T47D (cell line): ENCODE results near the gene ATG4C.
"Not testable (repeated sequence)": the region's sequence is repeated elsewhere in the genome, so short reads cannot be mapped to it uniquely, and the experiment has no call there.

Experiments used
- DNase-seq, 2 experiments: peaks; one replicate each; pipeline versions ENCODE4 v3.0.0 to v3.0.0-alpha.2; 2011 to 2012; ENCODE audit warnings: low read depth in 1 of 2, low spot score in 1 of 2
- JUND ChIP-seq: IDR thresholded peaks from 2 replicates; pipeline ENCODE4 v1.6.1; 2012; ENCODE audit warnings: low read depth
- in situ Hi-C: cut with HindIII; loops from 2 replicates; pipeline ENCODE4 v1.10.0; 2016; ENCODE audit warnings: low sequenced_read_pairs, low pct_unique_long_range_greater_than_20kb

ATG4C gene, protein sequence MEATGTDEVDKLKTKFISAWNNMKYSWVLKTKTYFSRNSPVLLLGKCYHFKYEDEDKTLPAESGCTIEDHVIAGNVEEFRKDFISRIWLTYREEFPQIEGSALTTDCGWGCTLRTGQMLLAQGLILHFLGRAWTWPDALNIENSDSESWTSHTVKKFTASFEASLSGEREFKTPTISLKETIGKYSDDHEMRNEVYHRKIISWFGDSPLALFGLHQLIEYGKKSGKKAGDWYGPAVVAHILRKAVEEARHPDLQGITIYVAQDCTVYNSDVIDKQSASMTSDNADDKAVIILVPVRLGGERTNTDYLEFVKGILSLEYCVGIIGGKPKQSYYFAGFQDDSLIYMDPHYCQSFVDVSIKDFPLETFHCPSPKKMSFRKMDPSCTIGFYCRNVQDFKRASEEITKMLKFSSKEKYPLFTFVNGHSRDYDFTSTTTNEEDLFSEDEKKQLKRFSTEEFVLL

DNA sequence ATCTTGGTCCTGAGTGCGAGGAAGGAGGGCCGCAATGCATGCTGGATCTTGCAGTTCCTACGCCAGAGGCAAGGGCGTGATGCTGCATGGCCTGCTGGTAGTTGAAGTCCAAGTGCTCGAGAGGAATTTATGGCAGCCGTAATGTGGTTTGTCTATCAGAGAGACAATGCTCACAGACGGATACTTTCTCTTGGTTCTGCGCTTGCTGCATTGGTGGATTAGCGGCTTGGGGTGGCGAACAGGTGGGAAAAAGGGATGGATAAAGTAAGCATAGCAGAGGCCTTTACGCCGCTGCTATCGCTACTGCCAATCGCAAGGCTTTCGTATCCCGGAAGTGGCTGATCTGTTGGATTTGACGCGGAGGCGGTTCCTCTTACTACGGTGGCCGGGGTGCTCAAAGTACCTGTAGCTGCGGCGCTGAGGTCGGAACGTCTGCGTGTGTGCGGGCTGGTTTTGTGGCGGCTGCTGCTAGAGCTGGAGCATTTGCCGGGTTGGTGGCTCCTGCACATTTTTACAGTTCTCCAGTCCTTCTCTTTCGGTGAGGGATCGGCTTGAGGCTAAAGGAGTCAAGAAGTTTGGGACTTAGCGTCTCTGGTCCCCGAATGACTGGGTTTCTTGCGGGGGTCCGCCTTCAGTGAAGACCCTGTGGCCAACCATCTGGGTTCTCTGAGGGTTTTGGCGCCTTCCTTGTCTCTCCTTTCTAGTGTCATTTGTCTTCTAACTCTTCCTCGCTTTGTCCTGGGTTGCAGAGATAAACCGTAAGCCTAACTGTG is at the start of gene ATG4C:
ATG4C (plus strand) TSS at position 397 of the 773 bp plus-strand sequence. CDS start 19,655 bp downstream, outside the sequence.
- in situ Hi-C loops, result no loop called here
- DNase-seq, result peak; percentile 68 to 95

DNA sequence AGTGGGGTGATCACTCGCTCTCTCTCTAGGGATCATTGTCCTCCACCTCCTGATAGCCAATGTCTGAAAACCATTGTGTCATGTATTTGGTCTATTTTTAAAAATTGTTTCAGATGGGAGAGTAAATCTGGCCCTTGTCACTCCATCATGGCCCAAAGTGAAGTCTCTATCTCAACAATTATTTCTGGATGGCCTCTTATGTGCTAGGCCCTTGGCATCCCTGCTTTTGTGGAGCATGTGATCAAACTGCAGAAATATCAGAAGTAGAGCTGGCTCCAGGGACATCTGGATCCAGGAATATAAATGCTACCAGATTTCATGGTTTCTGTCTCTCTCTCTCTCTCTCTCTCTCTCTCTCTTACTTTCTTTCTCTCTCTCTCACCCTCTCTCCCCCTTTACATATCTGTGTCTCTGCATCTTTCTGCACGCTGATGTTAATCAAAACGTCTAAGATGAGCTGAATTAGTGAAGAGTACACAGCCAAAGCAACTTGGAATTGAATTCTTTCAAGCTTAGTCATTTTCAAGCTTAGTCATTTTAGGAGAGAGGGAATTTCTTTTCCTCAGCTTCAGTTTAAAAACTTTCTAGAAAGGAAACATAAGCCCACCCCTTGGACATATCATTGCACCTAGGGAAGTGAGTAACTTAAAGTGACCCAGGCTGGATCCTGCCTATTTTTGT is 48.3 kb upstream of the ATG4C start:
- TF ChIP-seq JUND, result no peak
- no peak for DNase-seq
- in situ Hi-C loops, result no loop called here

More for the DNA sequence above, at the start of gene ATG4C:
- no peak for TF ChIP-seq JUND

DNA sequence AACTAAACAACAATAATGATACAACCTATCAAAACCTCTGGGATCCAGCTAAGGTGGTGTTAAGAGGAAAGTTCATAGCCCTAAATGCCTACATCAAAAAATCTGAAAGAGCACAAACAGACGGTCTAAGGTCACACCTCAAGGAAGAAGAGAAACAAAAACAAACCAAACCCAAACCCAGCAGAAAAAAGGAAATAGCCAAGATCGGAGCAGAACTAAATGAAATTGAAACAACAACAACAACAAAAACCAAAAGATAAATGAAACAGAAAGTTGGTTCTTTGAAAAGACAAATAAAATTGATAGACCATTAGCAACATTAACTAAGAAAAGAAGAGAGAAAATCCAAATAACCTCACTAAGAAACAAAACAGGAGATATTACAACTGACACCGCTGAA is 43.2 kb upstream of the ATG4C start:
- DNase-seq, in situ Hi-C loops: not testable (repeated sequence)

DNA sequence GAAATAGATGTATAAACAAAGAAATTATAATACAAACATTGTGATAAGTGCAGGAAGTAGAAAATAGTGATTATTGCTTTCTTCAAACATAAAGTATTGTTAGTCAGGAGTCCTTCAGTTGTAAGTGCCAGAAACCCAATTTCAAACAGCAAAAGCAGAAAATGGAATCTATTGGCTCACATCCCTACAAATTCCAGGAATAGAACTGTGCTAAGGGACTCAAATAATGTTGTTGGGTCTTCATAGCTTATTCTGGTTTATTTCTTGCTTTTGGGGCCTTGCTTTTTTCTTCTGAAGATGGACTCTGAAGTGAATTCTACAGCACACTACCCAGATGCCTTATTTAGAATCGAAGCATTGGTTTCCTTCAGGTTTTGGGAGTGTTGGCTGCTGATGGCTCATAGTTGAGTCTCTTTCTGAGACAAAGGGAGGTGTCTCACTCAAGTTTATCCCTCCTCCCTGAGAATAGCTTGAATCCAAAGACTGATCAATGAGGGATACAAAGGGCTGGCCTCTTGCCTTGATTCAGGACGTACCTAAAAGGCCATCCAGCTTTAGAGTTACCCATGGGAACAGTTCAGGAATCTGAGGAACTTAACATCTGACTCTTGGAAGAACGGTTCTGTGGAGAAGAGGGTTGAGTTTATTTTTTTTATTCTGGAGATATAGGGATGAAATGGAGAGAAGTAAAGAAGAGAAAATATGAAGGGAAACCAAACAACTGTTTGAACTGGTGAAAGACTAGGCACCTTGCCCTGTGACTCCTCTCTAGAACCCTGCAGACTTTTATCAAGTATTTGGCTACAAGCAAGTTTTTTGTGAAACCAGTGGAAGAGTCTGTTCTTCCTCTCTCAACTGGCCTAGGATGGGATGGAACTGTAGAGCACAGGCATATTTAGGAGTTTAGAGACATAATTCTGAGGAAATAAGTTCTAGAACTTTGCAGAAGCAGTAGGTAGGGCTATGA is 39.0 kb upstream of the ATG4C start:
- no peak for DNase-seq
- in situ Hi-C loops, result no loop called here
- no peak for TF ChIP-seq JUND

DNA sequence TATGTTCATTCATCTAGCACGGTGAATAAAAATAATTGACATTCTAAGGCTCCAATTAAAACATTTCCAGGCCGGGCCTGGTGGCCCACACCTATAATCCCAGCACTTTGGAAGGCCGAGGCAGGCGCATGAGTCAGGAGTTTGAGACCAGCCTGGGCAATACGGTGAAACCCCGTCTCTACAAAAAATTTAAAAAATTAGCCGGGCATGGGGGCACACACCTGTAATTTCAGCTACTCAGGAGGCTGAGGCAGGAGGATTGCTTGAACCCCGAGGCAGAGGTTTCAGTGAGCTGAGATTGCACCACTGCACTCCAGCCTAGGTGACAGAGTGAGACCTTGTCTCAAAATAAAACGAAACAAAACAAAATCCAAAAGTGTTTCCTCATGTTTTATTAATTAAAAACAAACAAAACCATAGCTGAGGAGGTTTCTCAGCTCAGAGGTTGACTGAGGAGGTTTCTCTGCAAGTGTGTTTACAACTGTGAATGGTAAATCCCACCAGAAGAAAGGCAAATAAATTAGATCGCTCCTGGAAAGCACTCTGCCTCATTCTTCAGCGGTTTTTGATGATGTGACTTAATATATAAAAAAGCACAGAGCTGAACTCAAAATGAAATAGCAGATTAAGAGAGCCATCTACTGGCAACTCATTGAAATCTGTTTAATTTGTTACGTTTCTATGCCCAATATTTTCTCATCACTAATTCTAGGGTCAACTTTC is 37.7 kb upstream of the ATG4C start:
- peak; percentile 17 to 51 for DNase-seq
- in situ Hi-C loops, result no loop called here
- TF ChIP-seq JUND, result no peak

DNA sequence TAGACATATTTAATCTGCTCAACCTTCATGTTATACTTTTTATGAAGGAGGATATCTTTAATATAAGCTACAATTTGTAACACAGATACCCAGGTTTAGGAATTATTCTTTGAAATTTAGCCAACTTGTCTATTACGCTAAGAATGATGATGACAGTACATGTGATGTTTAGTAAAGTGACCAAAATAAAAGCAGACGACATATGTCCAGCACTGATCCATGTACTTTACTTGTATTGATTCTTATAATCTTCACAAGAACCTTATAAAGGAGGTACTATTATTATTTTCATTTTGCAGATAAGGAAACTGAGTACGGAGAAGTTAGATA is 37.2 kb upstream of the ATG4C start:
- TF ChIP-seq JUND, result no peak
- in situ Hi-C loops, result no loop called here
- no peak for DNase-seq

DNA sequence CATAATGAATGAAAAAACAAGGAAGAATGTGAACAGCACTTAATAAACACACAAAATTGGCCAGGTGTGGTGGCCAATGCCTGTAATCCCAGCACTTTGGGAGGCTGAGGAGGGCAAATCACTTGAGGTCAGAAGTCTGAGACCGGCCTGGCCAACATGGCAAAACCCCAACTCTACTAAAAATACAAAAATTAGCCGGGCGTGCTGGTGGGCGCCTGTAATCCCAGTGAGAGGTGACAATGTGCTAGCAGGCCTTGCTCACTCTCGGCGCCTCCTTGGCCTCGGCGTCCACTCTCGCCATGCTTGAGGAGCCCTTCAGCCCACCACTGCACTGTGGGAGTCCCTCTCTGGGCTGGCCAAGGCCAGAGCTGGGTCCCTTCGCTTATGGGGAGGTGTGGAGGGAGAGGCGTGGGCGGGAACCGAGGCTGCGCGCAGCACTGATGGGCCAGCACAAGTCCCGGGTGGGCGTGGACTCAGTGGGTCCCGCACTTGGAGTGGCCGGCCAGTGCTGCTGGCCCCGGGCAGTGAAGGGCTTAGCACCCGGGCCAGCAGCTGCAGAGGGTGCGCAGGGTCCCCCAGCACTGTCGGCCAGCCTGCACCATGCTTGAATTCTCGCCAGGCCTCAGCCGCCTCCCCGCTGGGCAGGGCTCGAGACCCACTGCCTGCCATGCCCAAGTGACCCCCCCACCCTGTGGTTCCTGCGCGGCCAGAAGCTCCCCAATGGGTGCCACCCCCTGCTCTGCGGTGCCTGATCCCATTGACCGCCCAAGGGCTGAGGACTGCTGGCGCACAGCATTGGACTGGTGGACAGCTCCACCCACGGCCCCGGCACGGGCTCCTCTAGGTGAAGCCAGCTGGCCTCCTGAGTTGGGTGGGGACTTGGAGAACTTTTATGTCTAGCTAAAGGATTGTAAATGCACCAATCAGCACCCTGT is 30.6 kb upstream of the ATG4C start:
- no peak for DNase-seq
- TF ChIP-seq JUND, result no peak
- in situ Hi-C loops, result no loop called here

DNA sequence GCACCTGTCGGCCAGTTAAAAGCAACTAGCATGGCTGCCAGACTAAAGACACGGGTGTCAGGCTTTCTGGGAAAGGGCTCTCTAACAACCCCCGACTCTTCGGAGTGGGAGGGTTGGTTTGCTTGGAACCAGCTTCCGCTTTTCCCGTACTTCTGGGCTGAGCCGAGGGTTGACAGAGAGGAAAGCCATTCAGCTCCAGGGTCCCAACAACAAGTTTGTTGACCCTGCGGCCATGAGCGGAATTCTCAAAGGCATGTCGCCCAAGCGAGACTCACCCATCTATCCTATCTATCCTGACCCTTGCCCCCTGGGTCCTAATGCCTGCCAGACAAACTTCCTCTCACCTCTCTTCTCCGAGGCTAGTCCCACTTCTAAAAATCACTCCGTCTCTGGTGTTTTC is 29.0 kb upstream of the ATG4C start:
- in situ Hi-C loops, DNase-seq: not testable (repeated sequence)

DNA sequence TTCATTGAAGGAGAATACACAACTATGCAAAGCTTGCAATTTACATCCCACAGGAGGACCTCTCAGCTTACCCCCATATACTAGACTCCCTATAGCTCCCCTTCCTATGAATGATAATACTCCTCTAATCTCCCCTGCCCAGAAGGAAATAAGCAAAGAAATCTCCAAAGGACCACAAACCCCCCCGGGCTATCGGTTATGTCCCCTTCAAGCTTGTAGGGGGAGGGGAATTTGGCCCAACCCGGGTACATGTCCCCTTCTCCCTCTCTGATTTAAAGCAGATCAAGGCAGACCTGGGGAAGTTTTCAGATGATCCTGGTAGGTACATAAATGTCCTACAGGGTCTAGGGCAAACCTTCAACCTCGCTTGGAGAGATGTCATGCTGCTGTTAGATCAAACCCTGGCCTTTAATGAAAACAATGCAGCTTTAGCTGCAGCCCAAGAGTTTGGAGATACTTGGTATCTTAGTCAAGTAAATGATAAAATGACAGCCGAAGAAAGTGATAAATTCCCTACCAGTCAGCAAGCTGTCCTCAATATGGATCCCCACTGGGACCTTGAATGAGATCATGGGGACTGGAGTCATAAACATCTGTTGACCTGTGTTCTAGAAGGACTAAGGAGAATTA is 27.6 kb upstream of the ATG4C start:
- DNase-seq, in situ Hi-C loops: not testable (repeated sequence)

DNA sequence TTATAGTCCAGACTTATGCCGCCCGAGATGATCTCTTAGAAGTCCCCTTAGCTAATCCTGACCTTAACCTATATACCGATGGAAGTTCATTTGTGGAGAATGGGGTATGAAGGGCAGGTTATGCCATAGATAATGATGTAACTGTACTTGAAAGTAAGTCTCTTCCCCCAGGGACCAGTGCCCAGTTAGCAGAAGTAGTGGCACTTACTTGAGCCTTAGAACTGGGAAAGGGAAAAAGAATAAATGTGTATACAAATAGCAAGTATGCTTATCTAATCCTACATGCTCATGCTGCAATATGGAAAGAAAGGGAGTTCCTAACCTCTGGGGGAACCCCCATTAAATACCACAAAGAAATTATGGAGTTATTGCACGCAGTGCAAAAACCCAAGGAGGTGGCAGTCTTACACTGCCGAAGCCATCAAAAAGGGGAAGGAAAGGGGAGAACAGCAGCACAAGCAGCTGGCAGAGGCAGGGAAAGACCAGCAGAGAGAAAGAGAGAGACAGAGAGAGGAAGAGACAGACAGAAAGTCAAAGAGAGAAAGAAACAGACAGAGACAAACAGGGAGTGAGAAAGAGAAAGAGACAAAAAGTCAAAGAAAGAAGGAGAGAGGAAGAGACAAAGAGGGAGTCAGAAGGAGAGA is 24.6 kb upstream of the ATG4C start:
- in situ Hi-C loops, DNase-seq: not testable (repeated sequence)

DNA sequence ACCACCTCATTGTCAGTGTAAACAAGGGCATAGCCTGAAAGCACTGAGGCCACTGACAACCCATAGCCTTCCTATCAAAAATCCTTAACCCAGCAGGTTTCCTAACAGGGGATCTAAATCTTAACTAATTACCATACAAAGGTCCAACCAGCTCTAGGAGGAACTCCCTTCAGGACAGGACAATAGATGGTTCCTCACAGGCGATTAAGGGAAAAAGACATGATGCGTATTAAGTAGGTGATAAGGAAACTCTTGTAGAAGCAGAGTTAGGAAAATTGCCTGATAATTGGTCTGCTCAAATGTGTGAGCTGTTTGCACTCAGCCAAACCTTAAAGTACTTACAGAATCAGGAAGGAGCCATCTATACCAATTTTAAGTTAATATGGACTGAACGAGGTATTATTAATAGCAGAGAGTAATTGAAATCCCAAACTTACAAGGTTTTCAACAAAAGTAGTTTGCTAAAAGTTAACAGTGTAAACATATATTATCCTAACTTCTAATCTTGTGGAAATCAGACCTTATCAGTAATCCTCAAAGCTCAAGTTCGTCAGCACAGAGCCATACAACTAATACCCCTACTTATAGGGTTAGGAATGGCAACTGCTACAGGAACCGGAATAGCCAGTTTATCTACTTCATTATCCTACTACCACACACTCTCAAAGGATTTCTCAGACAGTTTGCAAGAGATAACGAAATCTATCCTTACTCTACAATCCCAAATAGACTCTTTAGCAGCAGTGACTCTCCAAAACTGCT is 23.7 kb upstream of the ATG4C start:
- in situ Hi-C loops, result not testable (repeated sequence)

DNA sequence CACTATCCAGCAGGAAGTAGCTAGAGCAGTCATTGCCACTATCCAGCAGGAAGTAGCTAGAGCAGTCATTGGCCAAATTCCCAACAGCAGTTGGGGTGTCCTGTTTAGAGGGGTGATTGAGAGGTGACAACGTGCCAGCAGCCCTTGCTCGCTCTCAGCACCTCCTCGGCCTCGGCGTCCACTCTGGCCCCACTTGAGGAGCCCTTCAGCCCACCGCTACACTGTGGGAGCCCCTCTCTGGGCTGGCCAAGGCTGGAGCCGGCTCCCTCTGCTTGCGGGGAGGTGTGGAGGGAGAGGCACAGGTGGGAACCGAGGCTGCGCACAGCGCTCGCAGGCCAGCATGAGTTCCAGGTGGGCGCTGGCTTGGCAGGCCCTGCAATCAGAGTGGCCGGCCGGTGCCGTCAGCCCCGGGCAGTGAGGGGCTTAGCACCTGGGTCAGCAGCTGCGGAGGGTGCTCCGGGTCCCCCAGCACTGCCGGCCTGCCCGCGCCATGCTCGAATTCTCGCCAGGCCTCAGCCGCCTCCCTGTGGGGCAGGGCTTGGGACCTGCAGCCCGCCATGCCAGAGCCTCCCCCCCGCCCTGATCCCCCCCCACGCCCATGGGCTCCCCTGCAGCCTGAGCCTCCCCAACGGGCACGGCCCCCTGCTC is 22.6 kb upstream of the ATG4C start:
- in situ Hi-C loops, DNase-seq: not testable (repeated sequence)

More for the DNA sequence above, 23.7 kb upstream of the ATG4C start:
- DNase-seq, result not testable (repeated sequence)

DNA sequence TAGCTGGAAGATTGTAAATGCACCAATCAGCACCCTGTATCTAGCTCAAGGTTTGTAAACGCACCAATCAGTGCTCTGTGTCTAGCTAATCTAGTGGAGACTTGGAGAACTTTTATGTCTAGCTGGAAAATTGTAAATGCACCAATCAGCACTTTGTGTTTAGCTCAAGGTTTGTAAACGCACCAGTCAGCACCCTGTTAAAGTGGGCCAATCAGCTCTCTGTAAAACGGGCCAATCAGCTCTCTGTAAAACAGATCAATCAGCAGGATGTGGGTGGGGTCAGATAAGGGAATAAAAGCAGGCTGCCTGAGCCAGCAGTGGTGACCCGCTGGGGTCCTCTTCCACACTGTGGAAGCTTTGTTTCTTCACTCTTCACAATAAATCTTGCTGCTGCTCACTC is 21.9 kb upstream of the ATG4C start:
- in situ Hi-C loops, DNase-seq: not testable (repeated sequence)
